HCT116 (cell line): ENCODE data around the gene TCHP. TPM values are rescaled to one million over a fixed set of nuclear protein-coding genes. Genes with fewer than 3 reads are reported as not detected.

Experiments
- ATAC-seq: fragments of 200-7000 bp; cut with Tn5 transposase; 2 replicates; pipeline ENCODE4 v1.9.1; 2020; ENCODE audit warnings: mild to moderate bottlenecking, moderate library complexity
- BruUV-seq: library from RNA; stranded (reverse); fragments of 400-500 nt; replicated peaks from 2 replicates; lab custom pipeline; 2021; lab: Mats Ljungman, UMichigan
- CTCF ChIA-PET: fragments of 300-600 bp; sonication (Branson Sonifier 250); formaldehyde crosslinking; loops from one replicate; lab custom pipeline; 2021; ENCODE audit warnings: antibody characterized with exemption; lab: Charles Lee
- POLR2A ChIA-PET: fragments of 300-600, 350-600 bp; sonication (Branson Sonifier 250); formaldehyde crosslinking; loops from one replicate; lab custom pipeline; 2021; ENCODE audit warnings: antibody characterized with exemption; lab: Charles Lee
- RAD21 ChIA-PET, 2 experiments: fragments of 300-600 bp; sonication (Branson Sonifier 250); formaldehyde crosslinking; loops; one replicate each; lab custom pipeline; 2023; ENCODE audit warnings: low total read pairs in 2 of 2; ENCODE audit not compliant: uncharacterized antibody in 2 of 2, unreplicated experiment in 2 of 2, low non-redundant PET in 1 of 2; lab: Charles Lee
- DNase-seq: peaks from one replicate; pipeline ENCODE4 v3.0.0-alpha.2; 2010; ENCODE audit warnings: low read depth, low spot score
- H2AFZ ChIP-seq: fragments of 200-600 bp; shearing (Covaris generic), sonication (generic); 2 replicates; pipeline ENCODE4 v1.6.1; 2017; ENCODE audit warnings: low read depth, mixed run types, mixed read lengths, antibody characterized with exemption, low read length; ENCODE audit not compliant: poor library complexity, severe bottlenecking
- H3K27ac ChIP-seq: 2 replicates; pipeline ENCODE4 v1.5.1; 2012; ENCODE audit warnings: low read depth, low read length
- H3K27me3 ChIP-seq: fragments of 200-600 bp; sonication (generic); 2 replicates; pipeline ENCODE4 v1.6.1; 2016; ENCODE audit warnings: mixed run types, low read length, mixed read lengths; ENCODE audit not compliant: insufficient read depth
- H3K36me3 ChIP-seq, 2 experiments: fragments of 200-500 bp in 1 of 2; fragments of 200-600 bp in 1 of 2; sonication (Bioruptor generic) in 1 of 2; sonication (generic) in 1 of 2; 2 replicates each; pipeline versions ENCODE4 v1.5.1 to v1.6.1; 2014 to 2016; ENCODE audit warnings: low read length in 2 of 2, inconsistent platforms in 1 of 2, mixed read lengths in 1 of 2, mixed run types in 1 of 2; ENCODE audit not compliant: insufficient read depth in 2 of 2, control insufficient read depth in 1 of 2
- H3K4me1 ChIP-seq, 2 experiments: fragments of 200-600 bp in 1 of 2; sonication (generic) in 1 of 2; 2 replicates each; pipeline versions ENCODE4 v1.5.1 to v1.6.1; 2012 to 2017; ENCODE audit warnings: low read length in 2 of 2, inconsistent platforms in 1 of 2, mild to moderate bottlenecking in 1 of 2, mixed read lengths in 1 of 2, mixed run types in 1 of 2, moderate library complexity in 1 of 2; ENCODE audit not compliant: insufficient read depth in 2 of 2, control insufficient read depth in 1 of 2
- H3K4me2 ChIP-seq: fragments of 200-600 bp; sonication (generic); 2 replicates; pipeline ENCODE4 v1.6.1; 2017; ENCODE audit warnings: mixed run types, low read length, mixed read lengths
- H3K4me3 ChIP-seq, 2 experiments: fragments of 200-600 bp in 1 of 2; sonication (generic) in 1 of 2; replicated peaks in 1 of 2; 2 replicates each; pipeline ENCODE4 v1.5.1; 2011 to 2016; ENCODE audit warnings: low read length in 2 of 2, control low read depth in 1 of 2, low read depth in 1 of 2, mild to moderate bottlenecking in 1 of 2, mixed read lengths in 1 of 2, mixed run types in 1 of 2
- H3K79me2 ChIP-seq: fragments of 200-600 bp; sonication (generic); 2 replicates; pipeline ENCODE4 v1.6.1; 2017; ENCODE audit warnings: mild to moderate bottlenecking, mixed run types, low read length, moderate library complexity, mixed read lengths; ENCODE audit not compliant: insufficient read depth
- H3K9ac ChIP-seq: fragments of 200-600 bp; sonication (generic); 2 replicates; pipeline ENCODE4 v1.6.1; 2016; ENCODE audit warnings: low read length, mixed read lengths
- H3K9me2 ChIP-seq: fragments of 200-600 bp; sonication (generic), shearing (Covaris generic); 2 replicates; pipeline ENCODE4 v1.6.1; 2017; ENCODE audit warnings: mixed run types, mild to moderate bottlenecking, moderate library complexity; ENCODE audit not compliant: insufficient read depth
- H3K9me3 ChIP-seq, 2 experiments: fragments of 200-500 bp in 1 of 2; fragments of 200-600 bp in 1 of 2; sonication (Bioruptor generic) in 1 of 2; sonication (generic) in 1 of 2; 2 replicates each; pipeline ENCODE4 v1.6.1; 2014 to 2017; ENCODE audit warnings: low read length in 2 of 2, mixed read lengths in 2 of 2, inconsistent platforms in 1 of 2, low read depth in 1 of 2, mild to moderate bottlenecking in 1 of 2, mixed run types in 1 of 2, moderate library complexity in 1 of 2; ENCODE audit not compliant: control insufficient read depth in 1 of 2, insufficient read depth in 1 of 2
- H4K20me1 ChIP-seq: fragments of 200-600 bp; sonication (generic), shearing (Covaris generic); 2 replicates; pipeline ENCODE4 v1.6.1; 2017; ENCODE audit warnings: mixed run types, mild to moderate bottlenecking, moderate library complexity; ENCODE audit not compliant: insufficient read depth
- ATF3 ChIP-seq: IDR thresholded peaks from 2 replicates; pipeline ENCODE4 v1.6.1; 2012
- CTCF ChIP-seq, 3 experiments: fragments of 200-600 bp in 1 of 3; sonication (generic) in 1 of 3; IDR thresholded peaks in 2 of 3; conservative IDR thresholded peaks in 1 of 3; 2 replicates each; pipeline ENCODE4 v1.5.1; 2012 to 2017; ENCODE audit warnings: low read depth in 2 of 3, low read length in 2 of 3, antibody characterized with exemption in 1 of 3, borderline replicate concordance in 1 of 3, control low read depth in 1 of 3, mild to moderate bottlenecking in 1 of 3, mixed read lengths in 1 of 3, mixed run types in 1 of 3, moderate library complexity in 1 of 3; ENCODE audit not compliant: insufficient read depth in 1 of 3
- EGR1 ChIP-seq: IDR thresholded peaks from 2 replicates; pipeline ENCODE4 v1.6.1; 2012; ENCODE audit warnings: low read depth
- ELF1 ChIP-seq: IDR thresholded peaks from 2 replicates; pipeline ENCODE4 v1.6.1; 2012; ENCODE audit warnings: low read depth, borderline replicate concordance
- EZH2 ChIP-seq: fragments of 200-600 bp; sonication (generic); IDR thresholded peaks from 2 replicates; pipeline ENCODE4 v1.6.1; 2017; ENCODE audit warnings: antibody characterized with exemption, mixed run types
- FOSL1 ChIP-seq: IDR thresholded peaks from 2 replicates; pipeline ENCODE4 v1.6.1; 2012; ENCODE audit warnings: low read depth
- MAX ChIP-seq: IDR thresholded peaks from 2 replicates; pipeline ENCODE4 v1.6.1; 2012
- POLR2AphosphoS5 ChIP-seq: IDR thresholded peaks from 2 replicates; pipeline ENCODE4 v1.6.1; 2011; ENCODE audit warnings: mild to moderate bottlenecking, low read depth, low read length, moderate library complexity
- SP1 ChIP-seq: IDR thresholded peaks from 2 replicates; pipeline ENCODE4 v1.6.1; 2012; ENCODE audit warnings: low read depth
- TCF7L2 ChIP-seq: IDR thresholded peaks from 2 replicates; pipeline ENCODE4 v1.7.0; 2011; ENCODE audit warnings: borderline replicate concordance, inconsistent platforms; ENCODE audit not compliant: insufficient read depth, insufficient read length; ENCODE audit errors: extremely low read depth
- YY1 ChIP-seq: IDR thresholded peaks from 2 replicates; pipeline ENCODE4 v1.6.1; 2011; ENCODE audit warnings: low read length, low read depth, moderate library complexity, mild to moderate bottlenecking; ENCODE audit not compliant: insufficient replicate concordance; ENCODE audit errors: extremely low read depth
- ZFX ChIP-seq: fragments of 450-650 bp; IDR thresholded peaks from 2 replicates; pipeline ENCODE4 v1.6.1; 2017
- ZNF274 ChIP-seq: fragments of 200-500 bp; sonication (Bioruptor generic); IDR thresholded peaks from 2 replicates; pipeline ENCODE4 v1.6.1; 2014; ENCODE audit warnings: mild to moderate bottlenecking, low read depth, low read length, inconsistent platforms
- intact Hi-C: fragments of 100-400 bp; cut with micrococcal nuclease; formaldehyde crosslinking; loops from 2 replicates; pipeline ENCODE4 v1.10.0; 2022
- total RNA-seq: library from RNA; stranded (reverse); gene quantifications from one replicate; pipeline ENCODE4 v1.2.1, GENCODE V29; 2021; ENCODE audit not compliant: unreplicated experiment

The TCHP gene
- total RNA-seq, 1 experiment from 2014 or later, result 17.3 TPM

GRCh38 chr12:109910969-109911348 lies 10.9 kb downstream of the TCHP start (continued):
- no peak for TF ChIP-seq ELF1

GRCh38 chr12:109912855-109913321 lies 12.8 kb downstream of the TCHP start:
- Histone ChIP-seq H3K79me2 (no peaks in the 10 kb centered on the region), H2AFZ (no peak overlapping the region), H3K9me3 (no peaks in the 10 kb centered on the region), H3K4me2 (no peak overlapping the region), H3K27ac (no peak overlapping the region), H3K27me3 (no peaks in the 10 kb centered on the region), H3K4me3 (no peak overlapping the region), H3K36me3 (peaks cover 25 to 42% of the 10 kb centered on the region in 2 experiments), H3K9ac (no peak overlapping the region), H3K4me1 (no peaks in the 10 kb centered on the region), H3K9me2 (no peaks in the 10 kb centered on the region), H4K20me1 (no peaks in the 10 kb centered on the region)
- ATAC-seq (no peak), DNase-seq (no peak)
- no peak for TF ChIP-seq YY1
- TF ChIP-seq EGR1, result no peak
- no peak for TF ChIP-seq EZH2
- no peak for TF ChIP-seq FOSL1
- TF ChIP-seq CTCF (IDR thresholded peaks at IDR 0.05 in 2 of 3, conservative IDR thresholded peaks at IDR 0.05 in 1 of 3; ENCODE audit: borderline replicate concordance in 1 of 3, insufficient read depth in 1 of 3, low read depth in 2 of 3, low read length in 2 of 3), result no peak
- no peak for TF ChIP-seq MAX
- TF ChIP-seq ATF3, result no peak
- TF ChIP-seq POLR2AphosphoS5, result no peak
- TF ChIP-seq ZNF274, result no peak
- no peak for TF ChIP-seq SP1
- no peak for TF ChIP-seq TCF7L2
- no peak for TF ChIP-seq ZFX
- ChIA-PET RAD21 (no interaction called here), POLR2A (no interaction called here), CTCF (no interaction called here)
- no TSS peak for BruUV-seq
- intact Hi-C loops, result no loop called here
